ENCODE results near the gene FLT3LG.

Gene FLT3LG

GRCh38 chr19:49503582-49503962, 29.6 kb downstream of the FLT3LG start:
- peaks cover 24% of the 10 kb centered on the region for H4K20me1 ChIP-seq
- H3K9ac ChIP-seq, result no peak overlapping the region
- H3K36me3 ChIP-seq, result peaks cover 16% of the 10 kb centered on the region
- no peaks in the 10 kb centered on the region for H3K27me3 ChIP-seq
- no peak overlapping the region for H3K4me3 ChIP-seq
- no peak for TF ChIP-seq Cebpa-rat (IDR thresholded peaks at IDR 0.05)
- peaks cover 76% of the 10 kb centered on the region for H3K4me1 ChIP-seq
- no peak overlapping the region for H3K27ac ChIP-seq
- H3K9me3 ChIP-seq, result no peaks in the 10 kb centered on the region
- no peak overlapping the region for H3K4me2 ChIP-seq

- H3K4me1 ChIP-seq, result peaks cover 63% of the 10 kb centered on the region
- H3K27me3 ChIP-seq, result no peaks in the 10 kb centered on the region
- no peak for TF ChIP-seq Cebpa-rat (IDR thresholded peaks at IDR 0.05)
- peak overlapping the region; percentile 48 for H3K4me2 ChIP-seq
- no peak overlapping the region for H3K27ac ChIP-seq
- H3K36me3 ChIP-seq, result no peaks in the 10 kb centered on the region
- H4K20me1 ChIP-seq, result no peaks in the 10 kb centered on the region
- no peak overlapping the region for H3K9ac ChIP-seq
- no peak overlapping the region for H3K4me3 ChIP-seq
- no peaks in the 10 kb centered on the region for H3K9me3 ChIP-seq
Observed at GRCh38 chr19:49506575-49507105, 32.6 kb downstream of the FLT3LG start.

GRCh38 chr19:49507803-49508494, 33.9 kb downstream of the FLT3LG start:
- Histone ChIP-seq H3K9me3 (no peaks in the 10 kb centered on the region), H3K4me3 (no peak overlapping the region), H3K4me2 (peak overlapping the region; percentile 48), H3K9ac (no peak overlapping the region), H4K20me1 (no peaks in the 10 kb centered on the region), H3K27ac (no peak overlapping the region), H3K36me3 (no peaks in the 10 kb centered on the region), H3K27me3 (no peaks in the 10 kb centered on the region), H3K4me1 (peaks cover 61% of the 10 kb centered on the region)
- TF ChIP-seq Cebpa-rat (IDR thresholded peaks at IDR 0.05), result no peak; the same call in 1 of the 2 replicates

- Histone ChIP-seq H3K27ac (peak overlapping the region; percentile 84), H3K27me3 (no peaks in the 10 kb centered on the region), H3K4me2 (peak overlapping the region; percentile 96), H3K9ac (peak overlapping the region; percentile 84), H3K4me1 (peaks cover 74% of the 10 kb centered on the region), H3K9me3 (no peaks in the 10 kb centered on the region), H4K20me1 (no peaks in the 10 kb centered on the region), H3K36me3 (no peaks in the 10 kb centered on the region), H3K4me3 (peak overlapping the region; percentile 83)
- TF ChIP-seq Cebpa-rat (IDR thresholded peaks at IDR 0.05), result no peak
Observed at GRCh38 chr19:49512970-49513745, 39.1 kb downstream of the FLT3LG start.

- Histone ChIP-seq H4K20me1 (no peaks in the 10 kb centered on the region), H3K27me3 (no peaks in the 10 kb centered on the region), H3K9me3 (no peaks in the 10 kb centered on the region), H3K36me3 (no peaks in the 10 kb centered on the region), H3K4me1 (peaks cover 74% of the 10 kb centered on the region), H3K27ac (no peak overlapping the region; the same call in 1 of the 2 replicates), H3K9ac (peak overlapping the region; percentile 84), H3K4me2 (peak overlapping the region; percentile 96), H3K4me3 (peak overlapping the region; percentile 83)
- no peak for TF ChIP-seq Cebpa-rat (IDR thresholded peaks at IDR 0.05)
Observed at GRCh38 chr19:49513746-49514118, 39.7 kb downstream of the FLT3LG start.

GRCh38 chr19:49514151-49514550, 40.1 kb downstream of the FLT3LG start:
- peaks cover 72% of the 10 kb centered on the region for H3K4me1 ChIP-seq
- no peaks in the 10 kb centered on the region for H4K20me1 ChIP-seq
- TF ChIP-seq Cebpa-rat (IDR thresholded peaks at IDR 0.05), result no peak
- H3K4me3 ChIP-seq, result peak overlapping the region; percentile 83; the same call in 1 of the 2 replicates
- H3K27ac ChIP-seq, result no peak overlapping the region
- H3K9ac ChIP-seq, result no peak overlapping the region
- no peaks in the 10 kb centered on the region for H3K27me3 ChIP-seq
- no peaks in the 10 kb centered on the region for H3K36me3 ChIP-seq
- no peaks in the 10 kb centered on the region for H3K9me3 ChIP-seq
- peak overlapping the region; percentile 96 for H3K4me2 ChIP-seq

GRCh38 chr19:49515767-49516166, 41.8 kb downstream of the FLT3LG start:
- no peak overlapping the region for H3K4me3 ChIP-seq
- H3K9me3 ChIP-seq, result no peaks in the 10 kb centered on the region
- H3K27me3 ChIP-seq, result no peaks in the 10 kb centered on the region
- H3K4me1 ChIP-seq, result peaks cover 65% of the 10 kb centered on the region
- H4K20me1 ChIP-seq, result no peaks in the 10 kb centered on the region
- 0 out of 2 replicates have a peak, but pooled peaks have one; percentile 9 for TF ChIP-seq Cebpa-rat (IDR thresholded peaks at IDR 0.05)
- no peak overlapping the region for H3K9ac ChIP-seq
- peaks cover 5% of the 10 kb centered on the region; the same call in 1 of the 2 replicates for H3K36me3 ChIP-seq
- no peak overlapping the region; the same call in 1 of the 2 replicates for H3K27ac ChIP-seq
- H3K4me2 ChIP-seq, result peak overlapping the region; percentile 73

GRCh38 chr19:49518033-49518432, 44.0 kb downstream of the FLT3LG start:
- no peak overlapping the region for H3K27ac ChIP-seq
- no peaks in the 10 kb centered on the region for H3K27me3 ChIP-seq
- H3K9me3 ChIP-seq, result no peaks in the 10 kb centered on the region
- no peak overlapping the region for H3K9ac ChIP-seq
- no peaks in the 10 kb centered on the region for H4K20me1 ChIP-seq
- TF ChIP-seq Cebpa-rat (IDR thresholded peaks at IDR 0.05), result no peak
- H3K4me3 ChIP-seq, result no peak overlapping the region
- H3K4me2 ChIP-seq, result peak overlapping the region; percentile 73
- H3K36me3 ChIP-seq, result peaks cover 9% of the 10 kb centered on the region; the same call in 1 of the 2 replicates
- H3K4me1 ChIP-seq, result peaks cover 46% of the 10 kb centered on the region

- no peak overlapping the region for H3K4me3 ChIP-seq
- no peaks in the 10 kb centered on the region for H3K27me3 ChIP-seq
- TF ChIP-seq Cebpa-rat (IDR thresholded peaks at IDR 0.05), result no peak
- no peak overlapping the region for H3K27ac ChIP-seq
- no peak overlapping the region for H3K4me2 ChIP-seq
- H3K9ac ChIP-seq, result no peak overlapping the region
- no peaks in the 10 kb centered on the region for H4K20me1 ChIP-seq
- H3K9me3 ChIP-seq, result no peaks in the 10 kb centered on the region
- H3K36me3 ChIP-seq, result peaks cover 20% of the 10 kb centered on the region; the same call in 1 of the 2 replicates
- H3K4me1 ChIP-seq, result peaks cover 22% of the 10 kb centered on the region
Observed at GRCh38 chr19:49520705-49521319, 46.8 kb downstream of the FLT3LG start.

All from BLaER1 (cell line).